H1 (cell line): Measurements from ENCODE around the gene OPRD1. TPM values are rescaled to one million over a fixed set of nuclear protein-coding genes. Genes with fewer than 3 reads are reported as not detected.

Source experiments
- CTCF ChIA-PET: fragments of 300-600 bp; sonication (Branson Sonifier 250); formaldehyde crosslinking; loops from one replicate; lab custom pipeline; 2021; ENCODE audit not compliant: partially characterized antibody; lab: Charles Lee
- POLR2A ChIA-PET: fragments of 300-600 bp; sonication (Branson Sonifier 250); formaldehyde crosslinking; loops from one replicate; lab custom pipeline; 2021; ENCODE audit warnings: inconsistent platforms; ENCODE audit not compliant: partially characterized antibody; lab: Charles Lee
- DNase-seq, 2 experiments: peaks; one replicate each; pipeline versions ENCODE4 v3.0.0 to v3.0.0-alpha.2; 2010 to 2022; ENCODE audit warnings: low spot score in 2 of 2, low read depth in 1 of 2, mixed read lengths in 1 of 2
- FAIRE-seq: peaks from 2 replicates; lab custom pipeline; 2011; peaks lifted over from hg19 to GRCh38; lab: Jason Lieb, UNC
- H2AFZ ChIP-seq: 2 replicates; pipeline ENCODE4 v1.8.1; 2012; ENCODE audit warnings: low read length, inconsistent platforms
- H2AK5ac ChIP-seq: 2 replicates; pipeline ENCODE4 v1.6.1; 2013; ENCODE audit warnings: low read depth, low read length
- H2BK120ac ChIP-seq: replicated peaks from 2 replicates; pipeline ENCODE3; 2013; ENCODE audit warnings: low read depth, low read length, inconsistent platforms
- H2BK12ac ChIP-seq: 2 replicates; pipeline ENCODE4 v1.6.1; 2013; ENCODE audit warnings: low read depth, low read length
- H2BK15ac ChIP-seq: 2 replicates; pipeline ENCODE4 v1.6.1; 2013; ENCODE audit warnings: low read length
- H2BK20ac ChIP-seq: 2 replicates; pipeline ENCODE4 v1.6.1; 2013; ENCODE audit warnings: low read length
- H2BK5ac ChIP-seq: 2 replicates; pipeline ENCODE4 v1.6.1; 2013; ENCODE audit warnings: low read depth, low read length
- H3K14ac ChIP-seq: 2 replicates; pipeline ENCODE4 v1.6.1; 2013; ENCODE audit warnings: inconsistent platforms; ENCODE audit not compliant: insufficient read length
- H3K18ac ChIP-seq: 2 replicates; pipeline ENCODE4 v1.6.1; 2013; ENCODE audit warnings: low read length; ENCODE audit errors: extremely low read depth
- H3K23ac ChIP-seq: 2 replicates; pipeline ENCODE4 v1.6.1; 2013; ENCODE audit warnings: inconsistent platforms; ENCODE audit not compliant: insufficient read length
- H3K23me2 ChIP-seq: 2 replicates; pipeline ENCODE4 v1.6.1; 2013; ENCODE audit warnings: low read depth, low read length
- H3K27ac ChIP-seq: 2 replicates; pipeline ENCODE4 v1.6.1; 2011; ENCODE audit warnings: low read depth, low read length, inconsistent platforms
- H3K27me3 ChIP-seq, 4 experiments: replicated peaks in 1 of 4; 1 replicate in 1 of 4; 2 replicates in 3 of 4; pipeline versions ENCODE4 v1.6.1 to v1.8.1; 2011 to 2013; ENCODE audit warnings: low read length in 3 of 4, mild to moderate bottlenecking in 3 of 4, inconsistent platforms in 2 of 4, mixed read lengths in 2 of 4, moderate library complexity in 1 of 4; ENCODE audit not compliant: control insufficient read depth in 3 of 4, insufficient read depth in 3 of 4; ENCODE audit errors: extremely low read depth in 1 of 4
- H3K36me3 ChIP-seq, 4 experiments: 2 replicates each; pipeline versions ENCODE4 v1.6.1 to v1.8.1; 2011 to 2013; ENCODE audit warnings: mild to moderate bottlenecking in 4 of 4, low read length in 3 of 4, moderate library complexity in 2 of 4, control low read depth in 1 of 4, inconsistent platforms in 1 of 4; ENCODE audit not compliant: insufficient read depth in 4 of 4, control insufficient read depth in 2 of 4
- H3K4ac ChIP-seq: replicated peaks from 2 replicates; pipeline ENCODE3; 2013; ENCODE audit warnings: low read length, low read depth, mixed read lengths, inconsistent platforms; ENCODE audit not compliant: insufficient read length
- H3K4me1 ChIP-seq, 4 experiments: replicated peaks in 1 of 4; 1 replicate in 1 of 4; 2 replicates in 3 of 4; pipeline versions ENCODE4 v1.6.1 to v1.8.1; 2011 to 2013; ENCODE audit warnings: low read length in 3 of 4, inconsistent platforms in 2 of 4, mixed read lengths in 1 of 4; ENCODE audit not compliant: insufficient read depth in 4 of 4, control insufficient read depth in 3 of 4
- H3K4me2 ChIP-seq, 2 experiments: 2 replicates each; pipeline versions ENCODE4 v1.6.1 to v1.8.1; 2011 to 2013; ENCODE audit warnings: low read depth in 2 of 2, low read length in 2 of 2, control low read depth in 1 of 2, inconsistent platforms in 1 of 2, mild to moderate bottlenecking in 1 of 2; ENCODE audit not compliant: insufficient read depth in 1 of 2
- H3K4me3 ChIP-seq, 4 experiments: fragments of 200-600, 300-600 bp in 1 of 4; sonication (generic), shearing (Covaris generic), sonication (Bioruptor Twin) in 1 of 4; 2 replicates each; pipeline versions ENCODE4 v1.5.1 to v1.8.1; 2011 to 2016; ENCODE audit warnings: low read length in 4 of 4, low read depth in 3 of 4, control low read depth in 2 of 4, inconsistent platforms in 2 of 4, mild to moderate bottlenecking in 2 of 4, mixed read lengths in 1 of 4, moderate library complexity in 1 of 4; ENCODE audit not compliant: insufficient read depth in 2 of 4; ENCODE audit errors: extremely low read depth in 1 of 4
- H3K56ac ChIP-seq: replicated peaks from 2 replicates; pipeline ENCODE3; 2013; ENCODE audit warnings: low read depth, mild to moderate bottlenecking, mixed read lengths, low read length, inconsistent platforms; ENCODE audit not compliant: insufficient read length
- H3K79me1 ChIP-seq: 2 replicates; pipeline ENCODE4 v1.6.1; 2013; ENCODE audit warnings: low read depth, low read length, control low read depth
- H3K79me2 ChIP-seq, 2 experiments: 2 replicates each; pipeline versions ENCODE4 v1.6.1 to v1.8.1; 2012 to 2013; ENCODE audit warnings: low read length in 2 of 2, mild to moderate bottlenecking in 2 of 2, inconsistent platforms in 1 of 2; ENCODE audit not compliant: insufficient read depth in 2 of 2, control insufficient read depth in 1 of 2
- H3K9ac ChIP-seq, 4 experiments: replicated peaks in 1 of 4; 1 replicate in 1 of 4; 2 replicates in 3 of 4; pipeline versions ENCODE4 v1.6.1 to v1.8.1; 2011 to 2013; ENCODE audit warnings: low read depth in 3 of 4, low read length in 3 of 4, control low read depth in 2 of 4, mild to moderate bottlenecking in 2 of 4, moderate library complexity in 2 of 4, inconsistent platforms in 1 of 4; ENCODE audit errors: extremely low read depth in 1 of 4
- H3K9me3 ChIP-seq, 2 experiments: 2 replicates each; pipeline versions ENCODE4 v1.6.1 to v1.8.1; 2012 to 2013; ENCODE audit warnings: mild to moderate bottlenecking in 2 of 2, moderate library complexity in 2 of 2, control low read depth in 1 of 2, inconsistent platforms in 1 of 2, low read depth in 1 of 2, low read length in 1 of 2, mixed read lengths in 1 of 2; ENCODE audit not compliant: insufficient read depth in 2 of 2
- H4K20me1 ChIP-seq, 2 experiments: replicated peaks in 1 of 2; 2 replicates each; pipeline versions ENCODE3 to v1.8.1; 2011 to 2013; ENCODE audit warnings: inconsistent platforms in 2 of 2, low read length in 2 of 2, mild to moderate bottlenecking in 1 of 2; ENCODE audit not compliant: insufficient read depth in 2 of 2, control insufficient read depth in 1 of 2
- H4K5ac ChIP-seq: 2 replicates; pipeline ENCODE4 v1.6.1; 2013; ENCODE audit warnings: low read length, low read depth, mixed read lengths, inconsistent platforms; ENCODE audit not compliant: insufficient read length
- H4K8ac ChIP-seq: 2 replicates; pipeline ENCODE4 v1.8.0; 2013; ENCODE audit warnings: mild to moderate bottlenecking, moderate library complexity, low read length, inconsistent platforms; ENCODE audit not compliant: insufficient read depth; ENCODE audit errors: extremely low read depth
- H4K91ac ChIP-seq: replicated peaks from 2 replicates; pipeline ENCODE3; 2013; ENCODE audit warnings: low read length, mixed read lengths, inconsistent platforms; ENCODE audit not compliant: insufficient read length
- ASH2L ChIP-seq: fragments of 200-600, 300-600 bp; sonication (generic); IDR thresholded peaks from one replicate; pipeline ENCODE4 v1.7.1; 2017; ENCODE audit warnings: low read length
- CREB1 ChIP-seq: IDR thresholded peaks from 2 replicates; pipeline ENCODE4 v1.6.1; 2012; ENCODE audit warnings: inconsistent platforms
- EP300 ChIP-seq, 2 experiments: IDR thresholded peaks; 1 replicate in 1 of 2; 2 replicates in 1 of 2; pipeline ENCODE4 v1.6.1; 2011 to 2012; ENCODE audit warnings: low read depth in 2 of 2, low read length in 2 of 2, mild to moderate bottlenecking in 2 of 2, borderline replicate concordance in 1 of 2, inconsistent platforms in 1 of 2, moderate library complexity in 1 of 2
- MAFK ChIP-seq: IDR thresholded peaks from 2 replicates; pipeline ENCODE4 v1.6.1; 2012; ENCODE audit warnings: low read depth, mild to moderate bottlenecking, improper control_type of control experiment, low read length
- MAX ChIP-seq: IDR thresholded peaks from 2 replicates; pipeline ENCODE4 v1.6.1; 2012; ENCODE audit warnings: inconsistent platforms
- RAD21 ChIP-seq, 2 experiments: IDR thresholded peaks in 1 of 2; conservative IDR thresholded peaks in 1 of 2; 2 replicates each; pipeline ENCODE4 v1.6.1; 2011; ENCODE audit warnings: low read depth in 2 of 2, low read length in 2 of 2, improper control_type of control experiment in 1 of 2, inconsistent platforms in 1 of 2, mild to moderate bottlenecking in 1 of 2, moderate library complexity in 1 of 2
- YY1 ChIP-seq: IDR thresholded peaks from 2 replicates; pipeline ENCODE4 v1.6.1; 2011; ENCODE audit warnings: low read depth, mild to moderate bottlenecking, low read length
- WGBS, 2 experiments: shearing (Covaris generic) in 1 of 2; methylation state at CpG; one replicate each; pipeline versions ENCODE4 v1.1.6 to v1.1.7; 2013 to 2015; ENCODE audit warnings: low lambda C conversion rate in 2 of 2, mixed read lengths in 2 of 2, inconsistent platforms in 1 of 2, low coverage in 1 of 2, missing lambda C conversion rate in 1 of 2; ENCODE audit not compliant: insufficient replicate concordance in 2 of 2, insufficient coverage in 1 of 2, insufficient read length in 1 of 2; ENCODE audit errors: extremely low coverage in 1 of 2, missing lambda C conversion rate in 1 of 2; 5-methylcytosine and 5-hydroxymethylcytosine counted together
- polyA plus RNA-seq, 7 experiments: library from polyadenylated mRNA; depleted of rRNA in 3 of 7; stranded (reverse) in 5 of 7; unstranded in 2 of 7; fragments of >200 nt in 5 of 7; fragments of 200-250 nt in 2 of 7; gene quantifications; 1 replicate in 5 of 7; 2 replicates in 1 of 7; 4 replicates in 1 of 7; pipeline versions ENCODE4 v1.2.1 to v1.2.3, GENCODE V29; 2011 to 2013; ENCODE audit warnings: missing spikeins in 2 of 7, mixed read lengths in 2 of 7
- total RNA-seq: library from RNA; stranded (reverse); fragmentation: NEBNext Ultra II Directional; extraction: Animal tissue kit (Norgen Biotek cat#: 25700); gene quantifications from 2 replicates; pipeline ENCODE4 v1.2.1, GENCODE V29; 2021
- TF ChIP-seq, protein P1 (sequence below), 3 experiments: IDR thresholded peaks; 1 replicate in 2 of 3; 2 replicates in 1 of 3; pipeline versions ENCODE4 v1.5.1 to v1.6.1; 2011; ENCODE audit warnings: low read length in 3 of 3, mild to moderate bottlenecking in 3 of 3, inconsistent platforms in 2 of 3, low read depth in 1 of 3, moderate library complexity in 1 of 3; ENCODE audit not compliant: insufficient read depth in 1 of 3; ENCODE audit errors: control extremely low read depth in 1 of 3

Gene OPRD1
- total and polyA plus RNA-seq, 2 of the 8 experiments (the other 6 are each of a cell fraction or from before 2014, with no cell fraction given): 2.6 to 3.7 TPM

DNA sequence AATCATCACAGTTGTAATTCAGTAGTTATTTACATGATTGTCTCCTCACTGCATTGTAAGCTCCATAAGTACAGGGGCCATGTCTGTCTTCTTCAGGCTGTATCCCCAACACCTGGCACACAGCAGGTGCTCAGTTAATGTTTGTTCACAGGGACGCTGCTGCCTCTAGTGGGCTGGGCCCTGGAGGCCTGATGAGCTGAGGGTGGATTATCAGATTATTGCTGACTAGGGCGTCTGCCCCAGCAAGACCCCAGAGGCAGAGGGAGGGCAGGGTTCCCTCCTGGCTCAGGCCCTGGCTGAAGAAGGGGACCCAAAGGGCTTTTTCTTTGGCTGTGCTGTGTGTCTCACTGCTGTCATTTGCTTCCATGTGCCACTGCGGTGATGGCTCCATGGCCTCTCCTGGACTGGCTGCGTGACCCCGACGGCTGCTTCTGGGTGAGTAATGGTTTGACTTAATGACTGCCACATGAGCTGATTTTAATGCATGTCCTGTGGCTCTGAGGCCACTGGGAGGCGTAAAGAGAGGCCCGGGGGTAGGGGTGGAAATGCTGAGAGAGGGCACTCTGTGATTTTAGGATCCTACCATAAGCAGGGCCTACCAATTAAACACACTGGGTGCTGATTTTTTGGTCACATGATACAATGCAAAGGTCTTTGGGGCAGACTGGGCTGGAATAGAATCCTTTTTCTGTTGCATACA, 81.6 kb downstream of the OPRD1 start:
- no peak overlapping the region for H3K4me3 ChIP-seq
- peaks cover 0 to 3% (median 1%) of the 10 kb centered on the region in 4 experiments; a peak in 2 of 7 replicates for H3K4me1 ChIP-seq
- H2BK12ac ChIP-seq: peak overlapping the region; percentile 75; the same call in 1 of the 2 replicates
- peak overlapping the region; percentile 21 for H3K4ac ChIP-seq
- H3K23me2 ChIP-seq: no peaks in the 10 kb centered on the region
- no peak overlapping the region for H2BK5ac ChIP-seq
- no peaks in the 10 kb centered on the region for H3K79me1 ChIP-seq
- DNase-seq (peak in 1 of 2 experiments; percentile 63), FAIRE-seq (peak; percentile 73)
- H4K20me1 ChIP-seq: no peaks in the 10 kb centered on the region
- WGBS, 2 experiments: 71% methylated on average over 8 of the region's 8 CpGs; no CpG with 5 or more reads in 1 of the 2 experiments
- no peak overlapping the region for H2BK15ac ChIP-seq
- no peak overlapping the region for H4K5ac ChIP-seq
- no peak overlapping the region for H2BK120ac ChIP-seq
- H2BK20ac ChIP-seq: no peak overlapping the region
- H4K91ac ChIP-seq: no peak overlapping the region
- no peak overlapping the region for H3K56ac ChIP-seq
- no peak overlapping the region for H3K14ac ChIP-seq
- H3K9ac ChIP-seq: no peak overlapping the region
- H3K27me3 ChIP-seq: peaks cover 0 to 6% (median under 1%) of the 10 kb centered on the region in 4 experiments; a peak in 3 of 7 replicates
- H3K27ac ChIP-seq: no peak overlapping the region
- no peaks in the 10 kb centered on the region for H3K9me3 ChIP-seq
- H4K8ac ChIP-seq: no peak overlapping the region
- no peak overlapping the region for H3K23ac ChIP-seq
- H2AK5ac ChIP-seq: no peak overlapping the region
- ChIA-PET CTCF (interaction anchor here (0.6 to 12.1 kb wide), 36 partner anchors 9 to 420 kb away, joined by 3 to 130 read pairs (median 4); partner anchors contain the start of genes EPB41 and SRSF4), POLR2A (interaction anchor here (0.9 to 1.7 kb wide), 4 partner anchors 10 to 29 kb away, joined by 3 to 4 read pairs (median 4); partner anchors contain the start of gene EPB41)
- no peaks in the 10 kb centered on the region for H3K79me2 ChIP-seq
- no peaks in the 10 kb centered on the region for H3K36me3 ChIP-seq
- H3K4me2 ChIP-seq: no peak overlapping the region
- H3K18ac ChIP-seq: no peak overlapping the region; the same call in 1 of the 2 replicates
- no peak overlapping the region for H2AFZ ChIP-seq
- TF ChIP-seq RAD21 (IDR thresholded peaks at IDR 0.05 in 1 of 2, conservative IDR thresholded peaks at IDR 0.05 in 1 of 2; ENCODE audit: low read depth in 2 of 2, low read length in 2 of 2) (peak; percentile 70 to 80), CREB1 (no peak), YY1 (0 out of 2 replicates have a peak, but pooled peaks have one; percentile 28), MAFK (0 out of 2 replicates have a peak, but pooled peaks have one; percentile 5), ASH2L (no peak), MAX (0 out of 2 replicates have a peak, but pooled peaks have one; percentile 9), EP300 (IDR thresholded peaks at IDR 0.05; ENCODE audit: borderline replicate concordance in 1 of 2, low read depth in 2 of 2, low read length in 2 of 2) (no peak)
- TF ChIP-seq, protein P1, sequence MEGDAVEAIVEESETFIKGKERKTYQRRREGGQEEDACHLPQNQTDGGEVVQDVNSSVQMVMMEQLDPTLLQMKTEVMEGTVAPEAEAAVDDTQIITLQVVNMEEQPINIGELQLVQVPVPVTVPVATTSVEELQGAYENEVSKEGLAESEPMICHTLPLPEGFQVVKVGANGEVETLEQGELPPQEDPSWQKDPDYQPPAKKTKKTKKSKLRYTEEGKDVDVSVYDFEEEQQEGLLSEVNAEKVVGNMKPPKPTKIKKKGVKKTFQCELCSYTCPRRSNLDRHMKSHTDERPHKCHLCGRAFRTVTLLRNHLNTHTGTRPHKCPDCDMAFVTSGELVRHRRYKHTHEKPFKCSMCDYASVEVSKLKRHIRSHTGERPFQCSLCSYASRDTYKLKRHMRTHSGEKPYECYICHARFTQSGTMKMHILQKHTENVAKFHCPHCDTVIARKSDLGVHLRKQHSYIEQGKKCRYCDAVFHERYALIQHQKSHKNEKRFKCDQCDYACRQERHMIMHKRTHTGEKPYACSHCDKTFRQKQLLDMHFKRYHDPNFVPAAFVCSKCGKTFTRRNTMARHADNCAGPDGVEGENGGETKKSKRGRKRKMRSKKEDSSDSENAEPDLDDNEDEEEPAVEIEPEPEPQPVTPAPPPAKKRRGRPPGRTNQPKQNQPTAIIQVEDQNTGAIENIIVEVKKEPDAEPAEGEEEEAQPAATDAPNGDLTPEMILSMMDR (IDR thresholded peaks at IDR 0.05; ENCODE audit: control extremely low read depth in 1 of 3, insufficient read depth in 1 of 3, low read depth in 1 of 3, low read length in 3 of 3): peak; percentile 68 to 83 (median 73)
